Activated naive CD8-positive, alpha-beta T cell treated with anti-CD3 and anti-CD28 coated beads, Interleukin-2, amount 10 ng/mL, durations not matched to agents 7 days and 5 days (primary cell): ENCODE results near the gene ABRACL. TPM values are rescaled to one million over a fixed set of nuclear protein-coding genes. Genes with fewer than 3 reads are reported as not detected.

ENCODE experiments used
- ATAC-seq: fragments of 150-1000 bp; cut with Tn5 transposase; one replicate; pipeline ENCODE4 v1.10.0; 2021; ENCODE audit warnings: low read depth, moderate library complexity
- POLR2A ChIA-PET: fragments of 350-600 bp; sonication (Branson Sonifier 250); formaldehyde crosslinking; loops from one replicate; lab custom pipeline; 2021; ENCODE audit warnings: antibody characterized with exemption; lab: Charles Lee
- DNase-seq: peaks from one replicate; pipeline ENCODE4 v3.0.0; 2021
- H3K27ac Mint-ChIP-seq: one replicate; pipeline ENCODE4 v1.8.0; 2022; ENCODE audit warnings: mild to moderate bottlenecking, mixed read lengths
- H3K27me3 Mint-ChIP-seq: one replicate; pipeline ENCODE4 v1.8.0; 2022; ENCODE audit warnings: mild to moderate bottlenecking, moderate library complexity, mixed read lengths
- H3K36me3 Mint-ChIP-seq: one replicate; pipeline ENCODE4 v1.8.0; 2021; ENCODE audit warnings: mild to moderate bottlenecking, mixed read lengths
- H3K4me1 Mint-ChIP-seq: one replicate; pipeline ENCODE4 v1.8.0; 2021; ENCODE audit warnings: mixed read lengths
- H3K4me3 Mint-ChIP-seq: one replicate; pipeline ENCODE4 v1.8.0; 2022; ENCODE audit warnings: mild to moderate bottlenecking, moderate library complexity, mixed read lengths
- H3K9me3 Mint-ChIP-seq: one replicate; pipeline ENCODE4 v1.8.0; 2021; ENCODE audit warnings: mixed read lengths
- total RNA-seq, 2 experiments: library from RNA; stranded (reverse); gene quantifications; one replicate each; pipeline ENCODE4 v1.2.3, GENCODE V29; 2021

The ABRACL gene
- total RNA-seq, 2 experiments from 2014 or later: 102 to 103 TPM

GRCh38 chr6:139050770-139051313 lies 22.3 kb downstream of the ABRACL start:
- H3K27ac Mint-ChIP-seq: no peak overlapping the region
- no peaks in the 10 kb centered on the region for H3K4me1 Mint-ChIP-seq
- no peak for DNase-seq
- H3K9me3 Mint-ChIP-seq: no peaks in the 10 kb centered on the region
- H3K4me3 Mint-ChIP-seq: no peak overlapping the region
- no peak for ATAC-seq
- H3K36me3 Mint-ChIP-seq: peaks cover 5% of the 10 kb centered on the region
- no peaks in the 10 kb centered on the region for H3K27me3 Mint-ChIP-seq
- POLR2A ChIA-PET: no interaction called here

GRCh38 chr6:139051396-139052060 lies 23.0 kb downstream of the ABRACL start:
- Mint-ChIP-seq H3K27me3 (no peaks in the 10 kb centered on the region), H3K27ac (no peak overlapping the region), H3K4me1 (no peaks in the 10 kb centered on the region), H3K36me3 (peaks cover 3% of the 10 kb centered on the region), H3K9me3 (no peaks in the 10 kb centered on the region), H3K4me3 (no peak overlapping the region)
- DNase-seq (no peak), ATAC-seq (no peak)
- POLR2A ChIA-PET: no interaction called here

- ATAC-seq: no peak
- Mint-ChIP-seq H3K9me3 (no peaks in the 10 kb centered on the region), H3K27ac (no peak overlapping the region), H3K4me3 (no peak overlapping the region), H3K4me1 (no peaks in the 10 kb centered on the region), H3K36me3 (peaks cover 1% of the 10 kb centered on the region), H3K27me3 (no peaks in the 10 kb centered on the region)
- POLR2A ChIA-PET: no interaction called here
- DNase-seq: no peak
Measured at GRCh38 chr6:139053382-139053781, 24.8 kb downstream of the ABRACL start.

DNA sequence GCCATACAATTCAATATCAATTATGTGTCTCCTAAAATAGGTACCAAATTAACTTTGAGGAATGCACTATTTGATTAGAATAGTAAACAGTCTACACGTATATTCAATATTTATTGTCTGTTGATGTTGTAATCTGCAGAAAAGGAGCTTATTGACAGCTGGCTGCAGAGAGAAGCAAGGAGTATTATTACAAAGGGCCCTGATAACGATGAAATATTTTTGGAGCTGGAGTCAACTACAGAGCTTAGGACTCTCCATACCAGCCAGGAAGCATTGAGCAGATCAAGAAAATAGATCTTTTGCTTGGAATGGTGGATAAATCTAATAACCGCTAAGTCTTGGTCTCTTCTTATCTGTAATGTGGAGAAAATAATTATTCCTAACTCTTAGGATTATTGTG lies 25.5 kb downstream of the ABRACL start:
- no peak overlapping the region for H3K27ac Mint-ChIP-seq
- no peaks in the 10 kb centered on the region for H3K4me1 Mint-ChIP-seq
- no peak for DNase-seq
- no peak for ATAC-seq
- no peaks in the 10 kb centered on the region for H3K9me3 Mint-ChIP-seq
- POLR2A ChIA-PET: no interaction called here
- H3K4me3 Mint-ChIP-seq: no peak overlapping the region
- no peaks in the 10 kb centered on the region for H3K27me3 Mint-ChIP-seq
- H3K36me3 Mint-ChIP-seq: peaks cover 1% of the 10 kb centered on the region

DNA sequence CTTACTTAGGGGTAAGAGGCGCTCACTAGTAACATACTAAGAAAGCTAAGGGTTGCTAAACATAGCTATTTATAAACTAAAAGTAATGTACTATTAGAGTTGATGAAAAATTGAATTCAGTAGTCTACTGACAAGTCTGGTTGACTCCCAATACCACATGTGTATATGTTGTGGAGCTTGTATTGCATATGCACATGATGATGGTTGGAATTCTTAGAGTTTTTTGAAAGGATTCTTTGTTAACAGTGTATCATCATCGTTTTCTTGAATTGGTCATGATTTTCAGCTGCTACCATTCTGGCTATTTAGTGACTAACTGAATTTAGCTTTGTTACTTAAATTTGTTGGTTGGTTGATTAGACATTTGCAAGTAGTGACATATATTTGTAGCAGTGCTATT lies 27.2 kb downstream of the ABRACL start:
- POLR2A ChIA-PET: no interaction called here
- peaks cover 1% of the 10 kb centered on the region for H3K36me3 Mint-ChIP-seq

GRCh38 chr6:139058029-139058428 lies 29.5 kb downstream of the ABRACL start:
- no peaks in the 10 kb centered on the region for H3K9me3 Mint-ChIP-seq
- POLR2A ChIA-PET: no interaction called here
- H3K4me3 Mint-ChIP-seq: no peak overlapping the region
- peaks cover 1% of the 10 kb centered on the region for H3K36me3 Mint-ChIP-seq
- DNase-seq: no peak
- H3K27me3 Mint-ChIP-seq: no peaks in the 10 kb centered on the region
- H3K27ac Mint-ChIP-seq: no peak overlapping the region
- no peak for ATAC-seq
- no peaks in the 10 kb centered on the region for H3K4me1 Mint-ChIP-seq

More for the DNA sequence above, 27.2 kb downstream of the ABRACL start:
- H3K4me1 Mint-ChIP-seq: no peaks in the 10 kb centered on the region
- H3K9me3 Mint-ChIP-seq: no peaks in the 10 kb centered on the region
- no peak overlapping the region for H3K27ac Mint-ChIP-seq
- DNase-seq (no peak), ATAC-seq (no peak)
- H3K4me3 Mint-ChIP-seq: no peak overlapping the region
- no peaks in the 10 kb centered on the region for H3K27me3 Mint-ChIP-seq

- POLR2A ChIA-PET: interaction anchor here (0.6 kb wide), 1 partner anchor 106 kb away, joined by 3 read pairs; no protein-coding TSS in a partner anchor
- H3K4me1 Mint-ChIP-seq: no peaks in the 10 kb centered on the region
- H3K27ac Mint-ChIP-seq: no peak overlapping the region
- ATAC-seq: no peak
- peaks cover 1% of the 10 kb centered on the region for H3K36me3 Mint-ChIP-seq
- H3K4me3 Mint-ChIP-seq: no peak overlapping the region
- H3K27me3 Mint-ChIP-seq: no peaks in the 10 kb centered on the region
- no peak for DNase-seq
- H3K9me3 Mint-ChIP-seq: no peaks in the 10 kb centered on the region
Measured at GRCh38 chr6:139060332-139060731, 31.8 kb downstream of the ABRACL start.

DNA sequence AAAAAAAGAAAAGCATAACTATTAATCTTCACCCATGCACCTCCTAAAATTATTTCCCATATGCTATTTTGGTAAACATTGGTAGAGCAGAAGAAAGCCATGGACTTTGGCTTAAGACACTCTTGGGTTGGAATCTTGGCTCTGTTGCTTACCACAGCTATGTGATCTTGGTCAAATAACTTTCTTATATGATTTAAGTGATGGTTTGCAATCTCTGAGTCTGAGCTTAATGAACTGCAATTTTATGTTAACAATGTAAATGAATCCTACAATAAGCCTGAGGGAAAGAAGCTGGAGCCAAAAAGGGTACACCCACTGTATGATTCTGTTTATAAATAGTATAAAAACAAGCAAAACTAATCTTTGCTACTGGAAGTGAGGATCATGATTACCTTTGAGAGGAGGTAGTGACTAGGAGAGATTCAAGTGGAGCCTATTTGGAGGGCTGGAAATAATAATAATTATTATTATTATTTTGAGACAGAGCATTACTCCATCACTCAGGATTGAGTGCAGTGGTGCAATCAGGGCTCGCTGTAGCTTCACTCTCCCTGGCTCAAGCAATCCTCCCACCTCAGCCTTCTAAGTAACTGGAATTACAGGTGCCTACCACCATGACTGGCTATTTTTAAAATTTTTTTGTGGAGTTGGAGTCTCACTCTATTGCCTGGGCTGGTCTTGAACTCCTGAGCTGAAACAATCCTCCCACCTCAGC lies 34.5 kb downstream of the ABRACL start:
- DNase-seq (no peak), ATAC-seq (no peak)
- Mint-ChIP-seq H3K27ac (no peak overlapping the region), H3K4me3 (no peak overlapping the region), H3K4me1 (peaks cover 2% of the 10 kb centered on the region), H3K36me3 (no peaks in the 10 kb centered on the region), H3K9me3 (no peaks in the 10 kb centered on the region), H3K27me3 (no peaks in the 10 kb centered on the region)
- POLR2A ChIA-PET: no interaction called here

DNA sequence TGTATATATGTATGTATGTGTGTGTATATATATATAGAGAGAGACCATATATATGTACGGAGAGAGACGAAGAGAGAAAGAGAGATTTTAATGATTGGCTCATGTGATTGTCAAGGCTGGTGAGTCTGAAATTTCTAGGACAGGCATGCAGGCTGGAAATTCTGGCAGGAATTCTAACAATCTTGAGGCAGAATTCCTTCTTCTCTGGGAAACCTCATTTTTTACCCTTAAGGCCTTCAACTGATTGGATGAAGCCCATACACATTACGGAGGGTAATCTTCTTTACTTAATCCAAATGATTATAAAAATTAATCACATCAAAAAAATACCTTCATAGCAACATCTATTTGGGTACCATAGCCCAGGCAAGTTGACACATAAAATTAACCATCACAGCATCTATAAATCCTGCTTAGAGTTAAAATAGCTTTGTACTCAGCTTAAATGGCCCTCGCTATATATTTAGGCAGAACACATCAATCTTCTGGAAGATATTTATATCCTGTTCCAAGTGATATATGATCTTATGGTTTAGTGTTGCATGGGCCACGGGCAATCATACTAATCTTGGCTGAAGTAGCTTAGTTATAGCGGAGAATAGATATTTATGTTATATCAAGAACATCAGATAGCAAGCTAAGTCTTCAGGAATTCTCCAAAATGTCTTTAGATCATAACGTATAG lies 36.6 kb downstream of the ABRACL start:
- Mint-ChIP-seq H3K36me3 (no peaks in the 10 kb centered on the region), H3K9me3 (peaks cover 2% of the 10 kb centered on the region)
- POLR2A ChIA-PET: no interaction called here

GRCh38 chr6:139066080-139066479 lies 37.5 kb downstream of the ABRACL start:
- no peaks in the 10 kb centered on the region for H3K36me3 Mint-ChIP-seq
- no peak overlapping the region for H3K27ac Mint-ChIP-seq
- ATAC-seq (no peak), DNase-seq (no peak)
- peaks cover 2% of the 10 kb centered on the region for H3K4me1 Mint-ChIP-seq
- peaks cover 2% of the 10 kb centered on the region for H3K9me3 Mint-ChIP-seq
- no peak overlapping the region for H3K4me3 Mint-ChIP-seq
- POLR2A ChIA-PET: no interaction called here
- H3K27me3 Mint-ChIP-seq: no peaks in the 10 kb centered on the region

More for the DNA sequence above, 36.6 kb downstream of the ABRACL start:
- H3K27ac Mint-ChIP-seq: no peak overlapping the region
- no peak overlapping the region for H3K4me3 Mint-ChIP-seq
- H3K4me1 Mint-ChIP-seq: peaks cover 2% of the 10 kb centered on the region
- ATAC-seq: no peak
- no peak for DNase-seq
- H3K27me3 Mint-ChIP-seq: no peaks in the 10 kb centered on the region

- ATAC-seq (no peak), DNase-seq (no peak)
- no peak overlapping the region for H3K27ac Mint-ChIP-seq
- no peak overlapping the region for H3K4me3 Mint-ChIP-seq
- POLR2A ChIA-PET: no interaction called here
- peaks cover 2% of the 10 kb centered on the region for H3K4me1 Mint-ChIP-seq
- H3K36me3 Mint-ChIP-seq: peaks cover 2% of the 10 kb centered on the region
- H3K27me3 Mint-ChIP-seq: no peaks in the 10 kb centered on the region
- peaks cover 5% of the 10 kb centered on the region for H3K9me3 Mint-ChIP-seq
Measured at GRCh38 chr6:139068846-139069245, 40.3 kb downstream of the ABRACL start.

- no peak for ATAC-seq
Measured at GRCh38 chr6:139073118-139073517, 44.6 kb downstream of the ABRACL start.

GRCh38 chr6:139079018-139079417 lies 50.5 kb downstream of the ABRACL start:
- H3K4me3 Mint-ChIP-seq: no peak overlapping the region
- POLR2A ChIA-PET: interaction anchor here (1.2 kb wide), 1 partner anchor 114 kb away, joined by 3 read pairs; no protein-coding TSS in a partner anchor

More at GRCh38 chr6:139073118-139073517, 44.6 kb downstream of the ABRACL start:
- no peak overlapping the region for H3K27ac Mint-ChIP-seq
- peaks cover 5% of the 10 kb centered on the region for H3K9me3 Mint-ChIP-seq
- no peaks in the 10 kb centered on the region for H3K4me1 Mint-ChIP-seq
- H3K36me3 Mint-ChIP-seq: peaks cover 2% of the 10 kb centered on the region
- DNase-seq: no peak
- H3K27me3 Mint-ChIP-seq: no peaks in the 10 kb centered on the region
- POLR2A ChIA-PET: no interaction called here
- no peak overlapping the region for H3K4me3 Mint-ChIP-seq

More at GRCh38 chr6:139079018-139079417, 50.5 kb downstream of the ABRACL start:
- no peaks in the 10 kb centered on the region for H3K4me1 Mint-ChIP-seq
- no peaks in the 10 kb centered on the region for H3K36me3 Mint-ChIP-seq
- H3K27me3 Mint-ChIP-seq: no peaks in the 10 kb centered on the region
- no peak overlapping the region for H3K27ac Mint-ChIP-seq
- ATAC-seq (no peak), DNase-seq (no peak)
- no peaks in the 10 kb centered on the region for H3K9me3 Mint-ChIP-seq
